ENCODE results near the gene DRAP1.

GRCh38 chr11:65922565-65922964 is 3.3 kb downstream of the DRAP1 start:
- TF ChIP-seq POLR2A (IDR thresholded peaks at IDR 0.05) (no peak), CTCF (IDR thresholded peaks at IDR 0.05) (no peak)

Measured in transverse colon (tissue), 3 donors.